ENCODE measurements around the gene SIRT1.

SIRT1 gene

GRCh38 chr10:67924136-67924535 lies 39.7 kb downstream of the SIRT1 start:
- WGBS (ENCODE audit: extremely low coverage, insufficient coverage, insufficient read length): no CpG with 5 or more reads among the region's 3 CpGs
- Histone ChIP-seq H3K36me3 (ENCODE audit: control insufficient read depth in 1 of 2, insufficient read depth in 2 of 2, low read length in 2 of 2) (peaks cover 3 to 4% of the 10 kb centered on the region in 2 experiments), H3K27ac (ENCODE audit: low read depth, low read length) (no peak overlapping the region), H3K9ac (ENCODE audit: low read length) (no peak overlapping the region), H2AFZ (ENCODE audit: insufficient read depth, low read length, poor library complexity) (no peak overlapping the region), H3K4me2 (ENCODE audit: low read length) (no peak overlapping the region), H3K79me2 (ENCODE audit: control insufficient read depth, insufficient read depth, low read length, poor library complexity) (no peaks in the 10 kb centered on the region), H2AK5ac (ENCODE audit: low read length) (no peak overlapping the region), H4K8ac (ENCODE audit: low read depth, low read length) (no peak overlapping the region), H2BK12ac (ENCODE audit: low read length) (no peak overlapping the region), H3K14ac (ENCODE audit: low read length) (no peak overlapping the region), H3K4me1 (ENCODE audit: control insufficient read depth in 1 of 2, insufficient read depth in 2 of 2, low read length in 2 of 2) (no peaks in the 10 kb centered on the region), H4K91ac (ENCODE audit: low read depth, low read length) (no peak overlapping the region), H3K27me3 (ENCODE audit: insufficient read depth, low read length) (no peaks in the 10 kb centered on the region), H2BK120ac (ENCODE audit: insufficient read depth, low read length, poor library complexity) (no peak overlapping the region), H3K23ac (ENCODE audit: low read length) (no peak overlapping the region), H3K18ac (ENCODE audit: low read length) (no peak overlapping the region), H4K12ac (ENCODE audit: low read depth, low read length) (no peak overlapping the region), H3K4ac (ENCODE audit: low read depth, low read length) (no peak overlapping the region), H3K79me1 (ENCODE audit: low read length) (no peaks in the 10 kb centered on the region), H2BK5ac (ENCODE audit: low read depth, low read length, poor library complexity) (no peak overlapping the region), H3K9me3 (ENCODE audit: insufficient read depth, low read depth, low read length) (no peaks in the 10 kb centered on the region), H3K4me3 (ENCODE audit: low read depth, low read length) (no peak overlapping the region)
- DNase-seq: no peak

- no peak overlapping the region for H2AFZ ChIP-seq (ENCODE audit: insufficient read depth, low read length, poor library complexity)
- no peaks in the 10 kb centered on the region for H3K27me3 ChIP-seq (ENCODE audit: insufficient read depth, low read length)
- no peak overlapping the region for H3K23ac ChIP-seq (ENCODE audit: low read length)
- H3K79me1 ChIP-seq (ENCODE audit: low read length): no peaks in the 10 kb centered on the region
- H4K8ac ChIP-seq (ENCODE audit: low read depth, low read length): no peak overlapping the region
- H3K4me2 ChIP-seq (ENCODE audit: low read length): no peak overlapping the region
- H3K4me1 ChIP-seq (ENCODE audit: control insufficient read depth in 1 of 2, insufficient read depth in 2 of 2, low read length in 2 of 2): no peaks in the 10 kb centered on the region
- no CpG with 5 or more reads among the region's 1 CpG for WGBS (ENCODE audit: extremely low coverage, insufficient coverage, insufficient read length)
- no peaks in the 10 kb centered on the region for H3K79me2 ChIP-seq (ENCODE audit: control insufficient read depth, insufficient read depth, low read length, poor library complexity)
- H4K12ac ChIP-seq (ENCODE audit: low read depth, low read length): no peak overlapping the region
- no peak overlapping the region for H2BK120ac ChIP-seq (ENCODE audit: insufficient read depth, low read length, poor library complexity)
- H3K4ac ChIP-seq (ENCODE audit: low read depth, low read length): no peak overlapping the region
- H2BK5ac ChIP-seq (ENCODE audit: low read depth, low read length, poor library complexity): no peak overlapping the region
- H3K9me3 ChIP-seq (ENCODE audit: insufficient read depth, low read depth, low read length): no peaks in the 10 kb centered on the region
- H3K9ac ChIP-seq (ENCODE audit: low read length): no peak overlapping the region
- no peak overlapping the region for H2BK12ac ChIP-seq (ENCODE audit: low read length)
- no peak for DNase-seq
- H2AK5ac ChIP-seq (ENCODE audit: low read length): no peak overlapping the region
- H3K14ac ChIP-seq (ENCODE audit: low read length): no peak overlapping the region
- H3K36me3 ChIP-seq (ENCODE audit: control insufficient read depth in 1 of 2, insufficient read depth in 2 of 2, low read length in 2 of 2): peaks cover 5 to 8% of the 10 kb centered on the region in 2 experiments
- H3K18ac ChIP-seq (ENCODE audit: low read length): no peak overlapping the region
- no peak overlapping the region for H4K91ac ChIP-seq (ENCODE audit: low read depth, low read length)
- no peak overlapping the region for H3K4me3 ChIP-seq (ENCODE audit: low read depth, low read length)
- H3K27ac ChIP-seq (ENCODE audit: low read depth, low read length): no peak overlapping the region
Measured at GRCh38 chr10:67925449-67926005, 41.1 kb downstream of the SIRT1 start.

GRCh38 chr10:67926951-67927350 lies 42.5 kb downstream of the SIRT1 start:
- H3K23ac ChIP-seq (ENCODE audit: low read length): no peak overlapping the region
- H3K9ac ChIP-seq (ENCODE audit: low read length): no peak overlapping the region
- H3K79me1 ChIP-seq (ENCODE audit: low read length): no peaks in the 10 kb centered on the region
- peaks cover 12 to 13% of the 10 kb centered on the region in 2 experiments for H3K36me3 ChIP-seq (ENCODE audit: control insufficient read depth in 1 of 2, insufficient read depth in 2 of 2, low read length in 2 of 2)
- H2BK120ac ChIP-seq (ENCODE audit: insufficient read depth, low read length, poor library complexity): no peak overlapping the region
- H4K12ac ChIP-seq (ENCODE audit: low read depth, low read length): no peak overlapping the region
- no peaks in the 10 kb centered on the region for H3K79me2 ChIP-seq (ENCODE audit: control insufficient read depth, insufficient read depth, low read length, poor library complexity)
- no peak overlapping the region for H2BK12ac ChIP-seq (ENCODE audit: low read length)
- H3K4ac ChIP-seq (ENCODE audit: low read depth, low read length): no peak overlapping the region
- H3K27me3 ChIP-seq (ENCODE audit: insufficient read depth, low read length): no peaks in the 10 kb centered on the region
- no peak overlapping the region for H3K18ac ChIP-seq (ENCODE audit: low read length)
- no peak overlapping the region for H4K8ac ChIP-seq (ENCODE audit: low read depth, low read length)
- no peak for DNase-seq
- H3K4me2 ChIP-seq (ENCODE audit: low read length): no peak overlapping the region
- H2AK5ac ChIP-seq (ENCODE audit: low read length): no peak overlapping the region
- H2BK5ac ChIP-seq (ENCODE audit: low read depth, low read length, poor library complexity): no peak overlapping the region
- WGBS (ENCODE audit: extremely low coverage, insufficient coverage, insufficient read length): no CpG with 5 or more reads among the region's 1 CpG
- H3K9me3 ChIP-seq (ENCODE audit: insufficient read depth, low read depth, low read length): no peaks in the 10 kb centered on the region
- H4K91ac ChIP-seq (ENCODE audit: low read depth, low read length): no peak overlapping the region
- H3K27ac ChIP-seq (ENCODE audit: low read depth, low read length): no peak overlapping the region
- H2AFZ ChIP-seq (ENCODE audit: insufficient read depth, low read length, poor library complexity): no peak overlapping the region
- no peaks in the 10 kb centered on the region for H3K4me1 ChIP-seq (ENCODE audit: control insufficient read depth in 1 of 2, insufficient read depth in 2 of 2, low read length in 2 of 2)
- H3K4me3 ChIP-seq (ENCODE audit: low read depth, low read length): no peak overlapping the region
- H3K14ac ChIP-seq (ENCODE audit: low read length): no peak overlapping the region

GRCh38 chr10:67933199-67933598 lies 48.7 kb downstream of the SIRT1 start:
- Histone ChIP-seq H3K27me3 (ENCODE audit: insufficient read depth, low read length) (no peaks in the 10 kb centered on the region), H2BK120ac (ENCODE audit: insufficient read depth, low read length, poor library complexity) (no peak overlapping the region), H3K14ac (ENCODE audit: low read length) (no peak overlapping the region), H3K4me3 (ENCODE audit: low read depth, low read length) (no peak overlapping the region), H2AK5ac (ENCODE audit: low read length) (no peak overlapping the region), H4K12ac (ENCODE audit: low read depth, low read length) (no peak overlapping the region), H3K9me3 (ENCODE audit: insufficient read depth, low read depth, low read length) (no peaks in the 10 kb centered on the region), H3K18ac (ENCODE audit: low read length) (no peak overlapping the region), H3K9ac (ENCODE audit: low read length) (no peak overlapping the region), H3K27ac (ENCODE audit: low read depth, low read length) (no peak overlapping the region), H3K79me2 (ENCODE audit: control insufficient read depth, insufficient read depth, low read length, poor library complexity) (no peaks in the 10 kb centered on the region), H2AFZ (ENCODE audit: insufficient read depth, low read length, poor library complexity) (no peak overlapping the region), H4K91ac (ENCODE audit: low read depth, low read length) (no peak overlapping the region), H3K23ac (ENCODE audit: low read length) (no peak overlapping the region), H2BK12ac (ENCODE audit: low read length) (no peak overlapping the region), H4K8ac (ENCODE audit: low read depth, low read length) (no peak overlapping the region), H2BK5ac (ENCODE audit: low read depth, low read length, poor library complexity) (no peak overlapping the region), H3K36me3 (ENCODE audit: control insufficient read depth in 1 of 2, insufficient read depth in 2 of 2, low read length in 2 of 2) (peaks cover 19% of the 10 kb centered on the region in 2 experiments), H3K79me1 (ENCODE audit: low read length) (no peaks in the 10 kb centered on the region), H3K4me1 (ENCODE audit: control insufficient read depth in 1 of 2, insufficient read depth in 2 of 2, low read length in 2 of 2) (no peaks in the 10 kb centered on the region), H3K4ac (ENCODE audit: low read depth, low read length) (no peak overlapping the region), H3K4me2 (ENCODE audit: low read length) (no peak overlapping the region)
- DNase-seq: no peak
- no CpG with 5 or more reads among the region's 2 CpGs for WGBS (ENCODE audit: extremely low coverage, insufficient coverage, insufficient read length)

Data from trophoblast cell (in vitro differentiated cells and primary cell).